Parathyroid adenoma (tissue), 2 donors: ENCODE measurements around the gene FLII.
A peak's percentile ranks its signal among the peaks of the same experiment; 100 is the strongest.
"Not testable (repeated sequence)": the region's sequence is repeated elsewhere in the genome, so short reads cannot be mapped to it uniquely, and the experiment has no call there.

Experiments
- H2AFZ ChIP-seq: fragments of 300-600 bp; sonication (generic); one replicate; pipeline ENCODE4 v1.7.0; 2017; ENCODE audit warnings: antibody characterized with exemption, mild to moderate bottlenecking
- H3K27ac ChIP-seq: fragments of 300-600 bp; sonication (generic); one replicate; pipeline ENCODE4 v1.7.0; 2017
- H3K27me3 ChIP-seq: fragments of 300-600 bp; sonication (generic); one replicate; pipeline ENCODE4 v1.7.0; 2017; ENCODE audit warnings: low read length; ENCODE audit not compliant: control insufficient read depth, insufficient read depth
- H3K36me3 ChIP-seq: fragments of 300-600 bp; sonication (generic); one replicate; pipeline ENCODE4 v1.7.0; 2017; ENCODE audit warnings: low read length; ENCODE audit not compliant: control insufficient read depth, insufficient read depth
- H3K4me1 ChIP-seq: fragments of 300-600 bp; sonication (generic); one replicate; pipeline ENCODE4 v1.7.0; 2017; ENCODE audit warnings: control low read depth
- H3K4me2 ChIP-seq: fragments of 300-600 bp; sonication (generic); one replicate; pipeline ENCODE4 v1.7.0; 2017; ENCODE audit warnings: low read length
- H3K4me3 ChIP-seq: fragments of 300-600 bp; sonication (generic); one replicate; pipeline ENCODE4 v1.7.0; 2017; ENCODE audit warnings: low read depth, low read length
- H3K79me2 ChIP-seq: fragments of 300-600 bp; sonication (generic); one replicate; pipeline ENCODE4 v1.7.0; 2017; ENCODE audit warnings: control low read depth
- H3K9ac ChIP-seq: fragments of 300-600 bp; sonication (generic); one replicate; pipeline ENCODE4 v1.7.0; 2017; ENCODE audit warnings: mild to moderate bottlenecking
- H3K9me3 ChIP-seq: fragments of 300-600 bp; sonication (generic); one replicate; pipeline ENCODE4 v1.7.0; 2017; ENCODE audit warnings: low read length; ENCODE audit not compliant: control insufficient read depth
- TF ChIP-seq, protein P1 (sequence below): fragments of 300-600 bp; sonication (generic); IDR thresholded peaks from one replicate; pipeline ENCODE4 v1.7.0; 2017; ENCODE audit warnings: antibody characterized with exemption, mild to moderate bottlenecking
- donor health status: primary hyperparathyroidism.

Gene FLII

DNA sequence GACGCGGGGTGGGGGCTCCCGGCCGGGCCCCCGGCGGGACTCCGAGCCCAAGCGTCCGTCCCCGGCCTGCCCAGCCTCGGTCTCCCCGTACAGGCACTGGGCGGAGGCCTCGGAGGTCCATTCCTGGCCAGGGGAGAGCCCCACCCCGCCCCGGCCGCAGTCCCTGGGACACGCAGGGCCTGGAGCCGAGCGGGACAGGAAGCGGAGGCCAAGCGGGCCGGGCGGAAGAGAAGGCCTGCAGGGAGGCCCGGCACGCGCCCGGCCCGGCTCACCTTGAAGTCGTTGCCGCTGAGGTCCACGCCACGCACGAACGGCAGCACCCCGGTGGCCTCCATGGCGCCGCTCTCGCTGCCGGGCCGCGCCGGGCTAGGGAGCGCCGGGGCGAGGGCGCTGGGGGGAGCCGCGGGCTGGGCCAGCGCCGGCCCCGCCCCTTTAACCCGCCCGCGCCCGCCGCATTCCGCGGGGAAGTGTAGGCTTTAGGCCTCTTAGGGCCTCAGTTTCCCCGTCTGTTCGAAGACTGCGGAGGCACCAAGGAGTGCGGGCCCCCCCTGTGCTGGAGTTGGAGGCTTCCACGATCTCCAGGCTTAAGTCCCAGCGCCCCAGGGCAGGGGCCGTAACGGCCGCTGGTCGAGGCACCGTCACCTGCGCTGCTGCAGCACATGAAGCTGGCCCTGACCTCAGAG lies at the start of gene FLII:
Gene FLII (minus strand): TSS at position 383 of the 683 bp plus-strand sequence. CDS start 48 bp downstream, at position 335.
- TF ChIP-seq, protein P1, sequence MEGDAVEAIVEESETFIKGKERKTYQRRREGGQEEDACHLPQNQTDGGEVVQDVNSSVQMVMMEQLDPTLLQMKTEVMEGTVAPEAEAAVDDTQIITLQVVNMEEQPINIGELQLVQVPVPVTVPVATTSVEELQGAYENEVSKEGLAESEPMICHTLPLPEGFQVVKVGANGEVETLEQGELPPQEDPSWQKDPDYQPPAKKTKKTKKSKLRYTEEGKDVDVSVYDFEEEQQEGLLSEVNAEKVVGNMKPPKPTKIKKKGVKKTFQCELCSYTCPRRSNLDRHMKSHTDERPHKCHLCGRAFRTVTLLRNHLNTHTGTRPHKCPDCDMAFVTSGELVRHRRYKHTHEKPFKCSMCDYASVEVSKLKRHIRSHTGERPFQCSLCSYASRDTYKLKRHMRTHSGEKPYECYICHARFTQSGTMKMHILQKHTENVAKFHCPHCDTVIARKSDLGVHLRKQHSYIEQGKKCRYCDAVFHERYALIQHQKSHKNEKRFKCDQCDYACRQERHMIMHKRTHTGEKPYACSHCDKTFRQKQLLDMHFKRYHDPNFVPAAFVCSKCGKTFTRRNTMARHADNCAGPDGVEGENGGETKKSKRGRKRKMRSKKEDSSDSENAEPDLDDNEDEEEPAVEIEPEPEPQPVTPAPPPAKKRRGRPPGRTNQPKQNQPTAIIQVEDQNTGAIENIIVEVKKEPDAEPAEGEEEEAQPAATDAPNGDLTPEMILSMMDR, result no peak

DNA sequence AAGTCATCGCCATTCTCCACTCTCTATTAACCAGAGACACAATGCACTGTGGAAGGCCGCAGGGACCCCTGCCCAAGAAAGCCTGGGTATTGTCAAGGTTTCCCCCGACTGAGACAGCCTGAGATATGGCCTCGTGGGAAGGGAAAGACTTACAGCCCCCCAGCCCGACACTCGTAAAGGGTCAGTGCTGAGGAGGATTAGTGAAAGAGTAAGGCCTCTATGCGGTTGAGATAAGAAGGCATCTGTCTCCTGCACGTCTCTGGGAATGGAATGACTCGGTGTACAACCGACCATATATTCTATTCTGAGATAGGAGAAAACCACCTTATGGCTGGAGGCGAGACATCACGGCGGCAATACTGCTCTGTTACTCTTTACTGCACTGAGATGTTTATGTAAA lies 44.7 kb upstream of the FLII start:
- not testable (repeated sequence) for H3K4me2 ChIP-seq, H3K4me1 ChIP-seq, H3K79me2 ChIP-seq, H3K9ac ChIP-seq, H3K27me3 ChIP-seq, H3K4me3 ChIP-seq, H2AFZ ChIP-seq, H3K27ac ChIP-seq, H3K9me3 ChIP-seq, H3K36me3 ChIP-seq

More for the DNA sequence above, at the start of gene FLII:
- no peaks in the 10 kb centered on the region for H3K27me3 ChIP-seq
- peaks cover 26% of the 10 kb centered on the region for H3K4me1 ChIP-seq
- H2AFZ ChIP-seq, result peak within 1 kb of the TSS; percentile 92
- H3K4me3 ChIP-seq, result peak within 1 kb of the TSS; percentile 90
- H3K9ac ChIP-seq, result peak within 1 kb of the TSS; percentile 50
- H3K4me2 ChIP-seq, result peak within 1 kb of the TSS; percentile 91
- no peaks in the 10 kb centered on the region for H3K9me3 ChIP-seq
- H3K27ac ChIP-seq, result peak within 1 kb of the TSS; percentile 92
- H3K79me2 ChIP-seq, result peaks cover 53% of the 10 kb centered on the region
- no peaks in the 10 kb centered on the region for H3K36me3 ChIP-seq

DNA sequence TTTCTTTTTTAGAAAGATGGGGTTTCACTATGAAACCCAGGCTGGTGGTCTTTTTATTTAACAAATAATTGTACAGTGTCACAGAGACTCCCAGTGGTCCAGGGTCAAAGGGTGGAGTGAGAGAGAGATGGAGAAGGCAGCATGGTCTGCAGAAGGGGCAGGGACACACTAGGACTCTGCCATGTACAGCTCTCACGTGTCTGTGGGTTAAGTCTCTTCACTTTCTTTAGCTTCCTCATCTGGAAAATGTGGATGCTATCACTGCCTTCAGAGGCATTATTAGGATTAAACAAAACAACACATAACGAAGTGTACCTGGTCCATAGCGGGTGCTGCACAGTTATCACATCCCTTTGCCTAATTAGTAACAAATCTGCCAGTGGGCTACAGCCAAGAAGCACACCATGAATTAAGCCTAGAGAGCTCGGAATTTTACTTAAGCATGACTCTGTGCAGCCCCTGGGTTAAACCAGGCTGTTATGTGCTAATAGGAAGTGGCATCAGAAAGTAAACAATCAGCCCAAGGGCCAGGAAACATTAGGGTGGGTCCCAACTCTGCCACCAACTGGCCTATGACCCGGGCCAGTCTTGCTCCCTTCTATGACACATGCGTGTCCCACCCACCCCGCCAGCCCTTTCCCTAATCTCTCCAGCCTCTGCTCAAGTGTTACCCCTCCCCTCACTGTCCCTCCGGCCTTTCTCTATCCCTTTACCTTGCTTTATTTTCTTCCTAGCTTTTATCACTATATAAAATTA lies 42.4 kb upstream of the FLII start:
- Histone ChIP-seq H3K27ac (no peak overlapping the region), H3K9ac (no peak overlapping the region), H3K9me3 (no peaks in the 10 kb centered on the region), H3K79me2 (peaks cover 4% of the 10 kb centered on the region), H3K27me3 (no peaks in the 10 kb centered on the region), H3K36me3 (no peaks in the 10 kb centered on the region), H3K4me2 (no peak overlapping the region), H2AFZ (no peak overlapping the region), H3K4me1 (no peaks in the 10 kb centered on the region), H3K4me3 (no peak overlapping the region)
- TF ChIP-seq, protein P1, result no peak

DNA sequence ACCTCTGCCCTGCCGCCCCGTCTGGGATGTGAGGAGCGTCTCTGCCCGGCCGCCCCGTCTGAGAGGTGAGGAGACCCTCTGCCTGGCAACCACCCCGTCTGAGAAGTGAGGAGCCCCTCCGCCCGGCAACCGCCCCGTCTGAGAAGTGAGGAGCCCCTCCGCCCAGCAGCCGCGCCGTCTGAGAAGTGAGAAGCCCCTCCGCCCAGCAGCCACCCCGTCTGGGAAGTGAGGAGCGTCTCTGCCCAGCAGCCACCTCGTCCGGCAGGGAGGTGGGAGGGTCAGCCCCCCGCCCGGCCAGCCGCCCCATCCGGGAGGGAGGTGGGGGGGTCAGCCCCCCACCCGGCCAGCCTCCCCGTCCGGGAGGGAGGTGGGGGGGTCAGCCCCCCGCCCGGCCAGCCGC lies 39.5 kb upstream of the FLII start:
- H3K27me3 ChIP-seq, H3K36me3 ChIP-seq, H3K4me2 ChIP-seq, H2AFZ ChIP-seq, H3K4me1 ChIP-seq, H3K4me3 ChIP-seq, H3K27ac ChIP-seq, H3K9ac ChIP-seq, H3K79me2 ChIP-seq, H3K9me3 ChIP-seq: not testable (repeated sequence)

GRCh38 chr17:18291718-18292540 lies 33.4 kb upstream of the FLII start:
- no peaks in the 10 kb centered on the region for H3K36me3 ChIP-seq

More at GRCh38 chr17:18291718-18292540, 33.4 kb upstream of the FLII start:
- no peak overlapping the region for H2AFZ ChIP-seq
- TF ChIP-seq, protein P1, result no peak
- H3K9ac ChIP-seq, result no peak overlapping the region
- no peaks in the 10 kb centered on the region for H3K4me1 ChIP-seq
- no peak overlapping the region for H3K4me2 ChIP-seq
- H3K79me2 ChIP-seq, result no peaks in the 10 kb centered on the region
- no peaks in the 10 kb centered on the region for H3K9me3 ChIP-seq
- H3K4me3 ChIP-seq, result no peak overlapping the region
- no peak overlapping the region for H3K27ac ChIP-seq
- H3K27me3 ChIP-seq, result no peaks in the 10 kb centered on the region
